ENCODE measurements around the gene GKN2. TPM values are rescaled to one million over a fixed set of nuclear protein-coding genes. Genes with fewer than 3 reads are reported as not detected.

GKN2 gene
- polyA plus RNA-seq, 2 donors: 2.6 TPM; not detected in 1

- WGBS, 2 donors: 80 to 92% methylated on average over 3 of the region's 3 CpGs
- Histone ChIP-seq H3K27ac (ENCODE audit: low read depth in 2 of 2, low read length in 1 of 2) (no peak overlapping the region), H3K36me3 (ENCODE audit: control insufficient read depth in 2 of 2, insufficient read depth in 2 of 2, low read length in 1 of 2) (no peaks in the 10 kb centered on the region), H3K4me3 (ENCODE audit: low read depth in 1 of 2, low read length in 2 of 2) (no peak overlapping the region), H3K27me3 (ENCODE audit: control insufficient read depth in 1 of 2, insufficient read depth in 2 of 2, low read length in 2 of 2) (no peaks in the 10 kb centered on the region), H3K9me3 (ENCODE audit: control insufficient read depth in 2 of 2, insufficient read depth in 1 of 2, low read depth in 1 of 2, low read length in 1 of 2) (no peaks in the 10 kb centered on the region), H3K4me1 (ENCODE audit: control insufficient read depth in 2 of 2, insufficient read depth in 2 of 2, low read length in 1 of 2) (peaks cover 4 to 9% of the 10 kb centered on the region in 2 donors)
Observed at GRCh38 chr2:68931149-68931711, 21.5 kb downstream of the GKN2 start.

- Histone ChIP-seq H3K9me3 (ENCODE audit: control insufficient read depth in 2 of 2, insufficient read depth in 1 of 2, low read depth in 1 of 2, low read length in 1 of 2) (no peaks in the 10 kb centered on the region), H3K36me3 (ENCODE audit: control insufficient read depth in 2 of 2, insufficient read depth in 2 of 2, low read length in 1 of 2) (no peaks in the 10 kb centered on the region), H3K27ac (ENCODE audit: low read depth in 2 of 2, low read length in 1 of 2) (no peak overlapping the region), H3K27me3 (ENCODE audit: control insufficient read depth in 1 of 2, insufficient read depth in 2 of 2, low read length in 2 of 2) (no peaks in the 10 kb centered on the region), H3K4me1 (ENCODE audit: control insufficient read depth in 2 of 2, insufficient read depth in 2 of 2, low read length in 1 of 2) (no peaks in the 10 kb centered on the region), H3K4me3 (ENCODE audit: low read depth in 1 of 2, low read length in 2 of 2) (no peak overlapping the region)
- 70 to 74% methylated on average over 4 of the region's 4 CpGs for WGBS, 2 donors
Observed at GRCh38 chr2:68926796-68927195, 25.9 kb downstream of the GKN2 start.

- H3K27me3 ChIP-seq (ENCODE audit: control insufficient read depth in 1 of 2, insufficient read depth in 2 of 2, low read length in 2 of 2): no peaks in the 10 kb centered on the region
- H3K4me3 ChIP-seq (ENCODE audit: low read depth in 1 of 2, low read length in 2 of 2): no peak overlapping the region
- no peak overlapping the region for H3K27ac ChIP-seq (ENCODE audit: low read depth in 2 of 2, low read length in 1 of 2)
- 39 to 41% methylated on average over 9 of the region's 9 CpGs for WGBS, 2 donors
- no peaks in the 10 kb centered on the region for H3K9me3 ChIP-seq (ENCODE audit: control insufficient read depth in 2 of 2, insufficient read depth in 1 of 2, low read depth in 1 of 2, low read length in 1 of 2)
- no peaks in the 10 kb centered on the region for H3K36me3 ChIP-seq (ENCODE audit: control insufficient read depth in 2 of 2, insufficient read depth in 2 of 2, low read length in 1 of 2)
- no peaks in the 10 kb centered on the region for H3K4me1 ChIP-seq (ENCODE audit: control insufficient read depth in 2 of 2, insufficient read depth in 2 of 2, low read length in 1 of 2)
Observed at GRCh38 chr2:68925295-68925896, 27.3 kb downstream of the GKN2 start.

GRCh38 chr2:68921646-68922045, 31.0 kb downstream of the GKN2 start:
- Histone ChIP-seq H3K4me3 (ENCODE audit: low read depth in 1 of 2, low read length in 2 of 2) (no peak overlapping the region), H3K36me3 (ENCODE audit: control insufficient read depth in 2 of 2, insufficient read depth in 2 of 2, low read length in 1 of 2) (no peaks in the 10 kb centered on the region), H3K27ac (ENCODE audit: low read depth in 2 of 2, low read length in 1 of 2) (no peak overlapping the region), H3K27me3 (ENCODE audit: control insufficient read depth in 1 of 2, insufficient read depth in 2 of 2, low read length in 2 of 2) (no peaks in the 10 kb centered on the region), H3K4me1 (ENCODE audit: control insufficient read depth in 2 of 2, insufficient read depth in 2 of 2, low read length in 1 of 2) (no peaks in the 10 kb centered on the region), H3K9me3 (ENCODE audit: control insufficient read depth in 2 of 2, insufficient read depth in 1 of 2, low read depth in 1 of 2, low read length in 1 of 2) (no peaks in the 10 kb centered on the region)
- WGBS, 2 donors: 80 to 85% methylated on average over 4 of the region's 4 CpGs

- 70 to 83% methylated on average over 6 of the region's 6 CpGs for WGBS, 2 donors
- H3K4me1 ChIP-seq (ENCODE audit: control insufficient read depth in 2 of 2, insufficient read depth in 2 of 2, low read length in 1 of 2): no peaks in the 10 kb centered on the region
- H3K27ac ChIP-seq (ENCODE audit: low read depth in 2 of 2, low read length in 1 of 2): no peak overlapping the region
- H3K27me3 ChIP-seq (ENCODE audit: control insufficient read depth in 1 of 2, insufficient read depth in 2 of 2, low read length in 2 of 2): no peaks in the 10 kb centered on the region
- no peaks in the 10 kb centered on the region for H3K9me3 ChIP-seq (ENCODE audit: control insufficient read depth in 2 of 2, insufficient read depth in 1 of 2, low read depth in 1 of 2, low read length in 1 of 2)
- no peaks in the 10 kb centered on the region for H3K36me3 ChIP-seq (ENCODE audit: control insufficient read depth in 2 of 2, insufficient read depth in 2 of 2, low read length in 1 of 2)
- H3K4me3 ChIP-seq (ENCODE audit: low read depth in 1 of 2, low read length in 2 of 2): no peak overlapping the region
Observed at GRCh38 chr2:68920481-68921170, 32.1 kb downstream of the GKN2 start.

- Histone ChIP-seq H3K4me1 (ENCODE audit: control insufficient read depth in 2 of 2, insufficient read depth in 2 of 2, low read length in 1 of 2) (no peaks in the 10 kb centered on the region), H3K27ac (ENCODE audit: low read depth in 2 of 2, low read length in 1 of 2) (no peak overlapping the region), H3K27me3 (ENCODE audit: control insufficient read depth in 1 of 2, insufficient read depth in 2 of 2, low read length in 2 of 2) (no peaks in the 10 kb centered on the region), H3K9me3 (ENCODE audit: control insufficient read depth in 2 of 2, insufficient read depth in 1 of 2, low read depth in 1 of 2, low read length in 1 of 2) (no peaks in the 10 kb centered on the region), H3K4me3 (ENCODE audit: low read depth in 1 of 2, low read length in 2 of 2) (no peak overlapping the region), H3K36me3 (ENCODE audit: control insufficient read depth in 2 of 2, insufficient read depth in 2 of 2, low read length in 1 of 2) (no peaks in the 10 kb centered on the region)
- 86 to 90% methylated on average over 7 of the region's 7 CpGs for WGBS, 2 donors
Observed at GRCh38 chr2:68918497-68918896, 34.2 kb downstream of the GKN2 start.

- WGBS, 2 donors: 46 to 51% methylated on average over 3 of the region's 3 CpGs
- Histone ChIP-seq H3K4me1 (ENCODE audit: control insufficient read depth in 2 of 2, insufficient read depth in 2 of 2, low read length in 1 of 2) (no peaks in the 10 kb centered on the region), H3K36me3 (ENCODE audit: control insufficient read depth in 2 of 2, insufficient read depth in 2 of 2, low read length in 1 of 2) (no peaks in the 10 kb centered on the region), H3K27me3 (ENCODE audit: control insufficient read depth in 1 of 2, insufficient read depth in 2 of 2, low read length in 2 of 2) (no peaks in the 10 kb centered on the region), H3K9me3 (ENCODE audit: control insufficient read depth in 2 of 2, insufficient read depth in 1 of 2, low read depth in 1 of 2, low read length in 1 of 2) (no peaks in the 10 kb centered on the region), H3K4me3 (ENCODE audit: low read depth in 1 of 2, low read length in 2 of 2) (no peak overlapping the region), H3K27ac (ENCODE audit: low read depth in 2 of 2, low read length in 1 of 2) (no peak overlapping the region)
Observed at GRCh38 chr2:68917034-68917718, 35.5 kb downstream of the GKN2 start.

GRCh38 chr2:68916226-68916625, 36.5 kb downstream of the GKN2 start:
- Histone ChIP-seq H3K27ac (ENCODE audit: low read depth in 2 of 2, low read length in 1 of 2) (no peak overlapping the region), H3K4me1 (ENCODE audit: control insufficient read depth in 2 of 2, insufficient read depth in 2 of 2, low read length in 1 of 2) (no peaks in the 10 kb centered on the region), H3K9me3 (ENCODE audit: control insufficient read depth in 2 of 2, insufficient read depth in 1 of 2, low read depth in 1 of 2, low read length in 1 of 2) (no peaks in the 10 kb centered on the region), H3K36me3 (ENCODE audit: control insufficient read depth in 2 of 2, insufficient read depth in 2 of 2, low read length in 1 of 2) (no peaks in the 10 kb centered on the region), H3K4me3 (ENCODE audit: low read depth in 1 of 2, low read length in 2 of 2) (no peak overlapping the region), H3K27me3 (ENCODE audit: control insufficient read depth in 1 of 2, insufficient read depth in 2 of 2, low read length in 2 of 2) (no peaks in the 10 kb centered on the region)
- 32 to 60% methylated on average over 1 of the region's 1 CpG for WGBS, 2 donors

- no peaks in the 10 kb centered on the region for H3K4me1 ChIP-seq (ENCODE audit: control insufficient read depth in 2 of 2, insufficient read depth in 2 of 2, low read length in 1 of 2)
- H3K27ac ChIP-seq (ENCODE audit: low read depth in 2 of 2, low read length in 1 of 2): no peak overlapping the region
- H3K9me3 ChIP-seq (ENCODE audit: control insufficient read depth in 2 of 2, insufficient read depth in 1 of 2, low read depth in 1 of 2, low read length in 1 of 2): no peaks in the 10 kb centered on the region
- 95 to 97% methylated on average over 4 of the region's 4 CpGs for WGBS, 2 donors
- no peaks in the 10 kb centered on the region for H3K36me3 ChIP-seq (ENCODE audit: control insufficient read depth in 2 of 2, insufficient read depth in 2 of 2, low read length in 1 of 2)
- no peaks in the 10 kb centered on the region for H3K27me3 ChIP-seq (ENCODE audit: control insufficient read depth in 1 of 2, insufficient read depth in 2 of 2, low read length in 2 of 2)
- H3K4me3 ChIP-seq (ENCODE audit: low read depth in 1 of 2, low read length in 2 of 2): no peak overlapping the region
Observed at GRCh38 chr2:68915393-68915792, 37.3 kb downstream of the GKN2 start.
